ENCODE results near the gene ISL2. TPM values are rescaled to one million over a fixed set of nuclear protein-coding genes. Genes with fewer than 3 reads are reported as not detected.

Gene ISL2
- total RNA-seq, 2 experiments from 2014 or later = not detected

GRCh38 chr15:76376816-76377215 lies 40.2 kb downstream of the ISL2 start:
- no peaks in the 10 kb centered on the region for H3K9me3 Mint-ChIP-seq
- POLR2A ChIA-PET = no interaction called here

GRCh38 chr15:76377217-76377616 lies 40.6 kb downstream of the ISL2 start:
- Mint-ChIP-seq H3K9me3 (no peaks in the 10 kb centered on the region), H3K4me1 (ENCODE audit: low read depth) (no peaks in the 10 kb centered on the region), H3K27me3 (no peaks in the 10 kb centered on the region), H3K36me3 (ENCODE audit: low read depth) (peaks cover 64% of the 10 kb centered on the region), H3K4me3 (no peak overlapping the region), H3K27ac (no peak overlapping the region)
- TF ChIP-seq CTCF (IDR thresholded peaks at IDR 0.05) = no peak
- intact Hi-C loops (cut with DNase I, micrococcal nuclease) = no loop called here
- Histone ChIP-seq H3K4me1 (ENCODE audit: insufficient read depth, low read length) (no peaks in the 10 kb centered on the region), H3K4me3 (ENCODE audit: low read length) (no peak overlapping the region), H3K9me3 (ENCODE audit: control insufficient read depth in 1 of 2, insufficient read depth in 1 of 2, low read length in 2 of 2) (no peaks in the 10 kb centered on the region), H3K36me3 (ENCODE audit: insufficient read depth, low read length) (no peaks in the 10 kb centered on the region), H3K27ac (ENCODE audit: low read depth in 1 of 2, low read length in 2 of 2) (no peak overlapping the region), H3K27me3 (ENCODE audit: control insufficient read depth in 1 of 2, insufficient read depth in 2 of 2, low read length in 2 of 2) (no peaks in the 10 kb centered on the region)
- CTCF ChIA-PET = no interaction called here
- POLR2A ChIA-PET = no interaction called here
- ATAC-seq (ENCODE audit: poor library complexity) (no peak), DNase-seq (no peak)

More at GRCh38 chr15:76376816-76377215, 40.2 kb downstream of the ISL2 start:
- H3K27ac ChIP-seq (ENCODE audit: low read depth in 1 of 2, low read length in 2 of 2) = no peak overlapping the region
- DNase-seq (no peak), ATAC-seq (ENCODE audit: poor library complexity) (no peak)
- CTCF ChIA-PET = no interaction called here
- Mint-ChIP-seq H3K27me3 (no peaks in the 10 kb centered on the region), H3K36me3 (ENCODE audit: low read depth) (peaks cover 67% of the 10 kb centered on the region), H3K27ac (no peak overlapping the region), H3K4me3 (no peak overlapping the region), H3K4me1 (ENCODE audit: low read depth) (no peaks in the 10 kb centered on the region)
- TF ChIP-seq CTCF (IDR thresholded peaks at IDR 0.05) = no peak
- H3K4me3 ChIP-seq (ENCODE audit: low read length) = no peak overlapping the region
- no peaks in the 10 kb centered on the region for H3K27me3 ChIP-seq (ENCODE audit: control insufficient read depth in 1 of 2, insufficient read depth in 2 of 2, low read length in 2 of 2)
- no peaks in the 10 kb centered on the region for H3K36me3 ChIP-seq (ENCODE audit: insufficient read depth, low read length)
- intact Hi-C loops (cut with DNase I, micrococcal nuclease) = no loop called here
- H3K9me3 ChIP-seq (ENCODE audit: control insufficient read depth in 1 of 2, insufficient read depth in 1 of 2, low read length in 2 of 2) = no peaks in the 10 kb centered on the region
- H3K4me1 ChIP-seq (ENCODE audit: insufficient read depth, low read length) = no peaks in the 10 kb centered on the region

GRCh38 chr15:76377751-76378150 lies 41.2 kb downstream of the ISL2 start:
- Mint-ChIP-seq H3K27ac (no peak overlapping the region), H3K27me3 (no peaks in the 10 kb centered on the region), H3K9me3 (no peaks in the 10 kb centered on the region), H3K36me3 (ENCODE audit: low read depth) (peaks cover 62% of the 10 kb centered on the region), H3K4me1 (ENCODE audit: low read depth) (no peaks in the 10 kb centered on the region), H3K4me3 (no peak overlapping the region)
- Histone ChIP-seq H3K4me1 (ENCODE audit: insufficient read depth, low read length) (no peaks in the 10 kb centered on the region), H3K27me3 (ENCODE audit: control insufficient read depth in 1 of 2, insufficient read depth in 2 of 2, low read length in 2 of 2) (no peaks in the 10 kb centered on the region), H3K9me3 (ENCODE audit: control insufficient read depth in 1 of 2, insufficient read depth in 1 of 2, low read length in 2 of 2) (no peaks in the 10 kb centered on the region), H3K36me3 (ENCODE audit: insufficient read depth, low read length) (no peaks in the 10 kb centered on the region), H3K27ac (ENCODE audit: low read depth in 1 of 2, low read length in 2 of 2) (no peak overlapping the region), H3K4me3 (ENCODE audit: low read length) (no peak overlapping the region)
- intact Hi-C loops (cut with DNase I, micrococcal nuclease) = no loop called here
- ChIA-PET CTCF (no interaction called here), POLR2A (no interaction called here)
- no peak for DNase-seq
- ATAC-seq (ENCODE audit: poor library complexity) = no peak
- no peak for TF ChIP-seq CTCF (IDR thresholded peaks at IDR 0.05)

All from CD4-positive, alpha-beta T cell (primary cell).